CD4-positive, alpha-beta T cell (primary cell): ENCODE results near the gene ARRDC2. TPM values are rescaled to one million over a fixed set of nuclear protein-coding genes. Genes with fewer than 3 reads are reported as not detected.
"Not testable (repeated sequence)": the region's sequence is repeated elsewhere in the genome, so short reads cannot be mapped to it uniquely, and the experiment has no call there.

Source experiments
- ATAC-seq: fragments of 200-7000 bp; cut with Tn5 transposase; one replicate; pipeline ENCODE4 v1.10.0; 2022; ENCODE audit warnings: mild to moderate bottlenecking; ENCODE audit not compliant: poor library complexity
- CTCF ChIA-PET: fragments of 350-600 bp; sonication (Branson Sonifier 250); formaldehyde crosslinking; loops from one replicate; lab custom pipeline; 2021; ENCODE audit warnings: antibody characterized with exemption, inconsistent platforms; lab: Charles Lee
- POLR2A ChIA-PET: fragments of 350-600 bp; sonication (Branson Sonifier 250); formaldehyde crosslinking; loops from one replicate; lab custom pipeline; 2021; ENCODE audit warnings: antibody characterized with exemption, inconsistent platforms; lab: Charles Lee
- DNase-seq, 14 experiments: peaks; one replicate each; pipeline ENCODE4 v3.0.0-alpha.2; 2013 to 2020; ENCODE audit warnings: mixed read lengths in 2 of 14
- H3K27ac ChIP-seq, 2 donors: one replicate each; pipeline versions ENCODE4 v1.5.1 to v1.7.0; 2013; ENCODE audit warnings: low read length in 2 of 2, low read depth in 1 of 2, mild to moderate bottlenecking in 1 of 2
- H3K27me3 ChIP-seq, 2 experiments: 1 replicate in 1 of 2; 2 replicates in 1 of 2; pipeline versions ENCODE4 v1.6.1 to v1.7.0; 2013; ENCODE audit warnings: low read length in 2 of 2, control low read depth in 1 of 2, mild to moderate bottlenecking in 1 of 2, moderate library complexity in 1 of 2; ENCODE audit not compliant: insufficient read depth in 2 of 2, control insufficient read depth in 1 of 2
- H3K36me3 ChIP-seq: one replicate; pipeline ENCODE4 v1.6.1; 2013; ENCODE audit warnings: low read length, control low read depth; ENCODE audit not compliant: insufficient read depth
- H3K4me1 ChIP-seq: one replicate; pipeline ENCODE4 v1.6.1; 2013; ENCODE audit warnings: low read length, control low read depth; ENCODE audit not compliant: insufficient read depth
- H3K4me3 ChIP-seq: one replicate; pipeline ENCODE4 v1.5.1; 2013; ENCODE audit warnings: mild to moderate bottlenecking, low read length, moderate library complexity
- H3K9me3 ChIP-seq, 2 experiments: 1 replicate in 1 of 2; 2 replicates in 1 of 2; pipeline versions ENCODE4 v1.6.1 to v1.7.0; 2013; ENCODE audit warnings: low read length in 2 of 2, mild to moderate bottlenecking in 2 of 2, control low read depth in 1 of 2, moderate library complexity in 1 of 2; ENCODE audit not compliant: control insufficient read depth in 1 of 2, insufficient read depth in 1 of 2
- H3K27ac Mint-ChIP-seq: one replicate; pipeline ENCODE4 v1.8.0; 2020; ENCODE audit warnings: mixed read lengths
- H3K27me3 Mint-ChIP-seq: one replicate; pipeline ENCODE4 v1.8.0; 2021; ENCODE audit warnings: mixed read lengths
- H3K36me3 Mint-ChIP-seq: one replicate; pipeline ENCODE4 v1.8.0; 2021; ENCODE audit warnings: low read depth, mixed read lengths
- H3K4me1 Mint-ChIP-seq: one replicate; pipeline ENCODE4 v1.8.0; 2021; ENCODE audit warnings: low read depth, mixed read lengths
- H3K4me3 Mint-ChIP-seq: one replicate; pipeline ENCODE4 v1.8.0; 2020; ENCODE audit warnings: mild to moderate bottlenecking, mixed read lengths
- H3K9me3 Mint-ChIP-seq: one replicate; pipeline ENCODE4 v1.8.0; 2020; ENCODE audit warnings: mixed read lengths
- intact Hi-C, 2 experiments: fragments of 100-400 bp; cut with DNase I in 1 of 2; cut with micrococcal nuclease in 1 of 2; formaldehyde crosslinking; loops; one replicate each; pipeline versions ENCODE4 v1.15.1 to v1.9.0; 2023 to 2025; cut with DNase I, micrococcal nuclease
- total RNA-seq, 174 experiments: library from RNA in 2 of 174; stranded (reverse) in 2 of 174; gene quantifications; one replicate each; pipeline ENCODE4 v1.2.3 and lab custom pipeline; 2021 to 2026
- TF ChIP-seq, protein P1 (sequence below): fragments of 200-600 bp; IDR thresholded peaks from one replicate; pipeline ENCODE4 v1.8.0; 2022; ENCODE audit warnings: antibody characterized with exemption, mild to moderate bottlenecking

The ARRDC2 gene
- total RNA-seq, 2 experiments from 2014 or later: 325 to 341 TPM

DNA sequence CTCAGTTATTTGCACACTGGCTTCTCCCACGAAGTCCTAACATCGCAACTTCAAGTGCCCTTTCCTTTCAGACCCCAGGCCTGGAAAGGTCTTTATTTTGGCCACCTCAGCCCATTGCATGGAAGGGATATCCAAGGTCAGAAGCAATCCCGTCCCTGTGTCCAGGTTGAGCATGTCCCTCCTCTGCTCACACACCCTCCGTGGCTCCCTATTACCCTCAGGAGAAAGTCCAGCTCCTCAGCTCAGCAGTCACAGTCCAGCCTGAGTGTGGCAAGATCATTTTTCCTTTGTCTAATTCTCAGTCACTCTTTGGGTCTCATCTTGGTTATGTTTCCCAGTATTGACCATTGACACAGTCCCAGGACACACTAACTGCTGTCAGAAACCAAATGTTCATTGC lies 19.2 kb downstream of the ARRDC2 start:
- no peaks in the 10 kb centered on the region for H3K9me3 Mint-ChIP-seq
- H3K27me3 Mint-ChIP-seq: no peaks in the 10 kb centered on the region
- H3K4me3 ChIP-seq: no peak overlapping the region
- ChIA-PET CTCF (no interaction called here), POLR2A (no interaction called here)
- no peak overlapping the region for H3K4me3 Mint-ChIP-seq
- intact Hi-C loops: no loop called here
- H3K27me3 ChIP-seq: no peaks in the 10 kb centered on the region
- no peaks in the 10 kb centered on the region for H3K9me3 ChIP-seq
- H3K36me3 ChIP-seq: no peaks in the 10 kb centered on the region
- DNase-seq (no peak), ATAC-seq (no peak)
- no peaks in the 10 kb centered on the region for H3K36me3 Mint-ChIP-seq
- peaks cover 43% of the 10 kb centered on the region for H3K4me1 Mint-ChIP-seq
- TF ChIP-seq, protein P1, sequence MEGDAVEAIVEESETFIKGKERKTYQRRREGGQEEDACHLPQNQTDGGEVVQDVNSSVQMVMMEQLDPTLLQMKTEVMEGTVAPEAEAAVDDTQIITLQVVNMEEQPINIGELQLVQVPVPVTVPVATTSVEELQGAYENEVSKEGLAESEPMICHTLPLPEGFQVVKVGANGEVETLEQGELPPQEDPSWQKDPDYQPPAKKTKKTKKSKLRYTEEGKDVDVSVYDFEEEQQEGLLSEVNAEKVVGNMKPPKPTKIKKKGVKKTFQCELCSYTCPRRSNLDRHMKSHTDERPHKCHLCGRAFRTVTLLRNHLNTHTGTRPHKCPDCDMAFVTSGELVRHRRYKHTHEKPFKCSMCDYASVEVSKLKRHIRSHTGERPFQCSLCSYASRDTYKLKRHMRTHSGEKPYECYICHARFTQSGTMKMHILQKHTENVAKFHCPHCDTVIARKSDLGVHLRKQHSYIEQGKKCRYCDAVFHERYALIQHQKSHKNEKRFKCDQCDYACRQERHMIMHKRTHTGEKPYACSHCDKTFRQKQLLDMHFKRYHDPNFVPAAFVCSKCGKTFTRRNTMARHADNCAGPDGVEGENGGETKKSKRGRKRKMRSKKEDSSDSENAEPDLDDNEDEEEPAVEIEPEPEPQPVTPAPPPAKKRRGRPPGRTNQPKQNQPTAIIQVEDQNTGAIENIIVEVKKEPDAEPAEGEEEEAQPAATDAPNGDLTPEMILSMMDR: no peak
- H3K4me1 ChIP-seq: peaks cover 39% of the 10 kb centered on the region
- peak overlapping the region; percentile 33 for H3K27ac Mint-ChIP-seq
- no peak overlapping the region for H3K27ac ChIP-seq

DNA sequence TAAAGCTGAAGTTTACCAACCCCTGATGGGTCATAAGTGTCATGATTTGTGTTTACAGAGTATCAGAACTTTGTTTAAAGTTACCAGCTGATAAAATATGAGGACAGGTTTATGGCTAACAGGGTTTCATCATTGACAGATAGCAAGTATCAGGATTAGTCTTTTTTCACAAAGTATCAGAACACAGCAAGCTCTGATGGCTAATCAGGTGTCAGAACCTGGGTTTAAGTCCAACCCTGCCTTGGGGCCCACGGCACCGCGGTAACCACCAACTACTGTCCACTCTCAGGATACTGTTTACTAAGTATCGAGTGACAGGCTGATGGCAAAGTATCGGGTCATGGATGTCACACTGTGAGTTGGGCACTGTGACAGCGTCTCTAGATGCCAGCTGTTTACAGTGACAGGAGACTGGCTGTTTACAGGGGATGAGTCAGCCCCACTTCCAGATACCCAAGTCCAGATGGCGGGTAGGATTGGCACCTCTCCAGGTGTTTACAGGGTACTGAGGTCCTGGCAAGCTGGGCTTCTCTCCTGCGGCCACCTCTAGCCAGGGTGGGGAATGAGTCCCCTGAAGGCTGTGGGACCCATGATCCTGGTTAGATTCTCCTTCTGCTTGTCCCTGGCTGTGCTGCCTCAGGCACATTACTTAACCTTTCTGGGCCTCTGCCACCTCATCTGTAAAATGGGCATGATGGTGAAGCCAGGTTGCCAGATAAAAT lies 21.8 kb downstream of the ARRDC2 start:
- ChIA-PET POLR2A (interaction anchor here (0.7 to 1.6 kb wide), 4 partner anchors 9 to 122 kb away, joined by 3 to 5 read pairs (median 3); no protein-coding TSS in a partner anchor), CTCF (interaction anchor here (0.9 to 1.4 kb wide), 2 partner anchors 97 to 358 kb away, joined by 3 to 4 read pairs; partner anchors contain the start of gene CCDC124)
- H3K9me3 ChIP-seq: no peaks in the 10 kb centered on the region
- Mint-ChIP-seq H3K27me3 (no peaks in the 10 kb centered on the region), H3K9me3 (no peaks in the 10 kb centered on the region), H3K4me1 (peaks cover 19% of the 10 kb centered on the region), H3K36me3 (no peaks in the 10 kb centered on the region), H3K27ac (no peak overlapping the region), H3K4me3 (no peak overlapping the region)
- no peaks in the 10 kb centered on the region for H3K36me3 ChIP-seq
- H3K27ac ChIP-seq: no peak overlapping the region
- TF ChIP-seq, protein P1: no peak
- H3K27me3 ChIP-seq: no peaks in the 10 kb centered on the region
- no peak overlapping the region for H3K4me3 ChIP-seq
- intact Hi-C loops: loop anchor here in 1 of 2 experiments (2.0 kb wide), 1 partner anchor 17 kb away; no protein-coding TSS in a partner anchor
- ATAC-seq: no peak
- peak in 2 of 14 experiments; percentile 27 to 28 for DNase-seq
- peaks cover 14% of the 10 kb centered on the region for H3K4me1 ChIP-seq

DNA sequence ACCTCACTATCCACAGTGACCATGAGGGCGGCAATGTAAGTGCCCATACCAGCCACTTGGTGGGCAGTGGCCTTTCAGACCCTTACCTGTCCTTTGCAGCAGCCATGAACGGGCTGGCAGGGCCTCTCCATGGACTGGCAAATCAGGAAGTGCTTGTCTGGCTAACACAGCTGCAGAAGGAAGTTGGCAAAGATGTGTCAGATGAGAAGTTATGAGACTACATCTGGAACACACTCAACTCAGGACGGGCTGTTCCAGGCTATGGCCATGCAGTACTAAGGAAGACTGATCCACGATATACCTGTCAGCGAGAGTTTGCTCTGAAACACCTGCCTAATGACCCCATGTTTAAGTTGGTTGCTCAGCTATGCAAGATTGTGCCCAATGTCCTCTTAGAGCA lies 23.4 kb downstream of the ARRDC2 start:
- H3K4me3 ChIP-seq, H3K9me3 Mint-ChIP-seq, intact Hi-C loops, H3K27ac ChIP-seq, H3K9me3 ChIP-seq, H3K27me3 Mint-ChIP-seq, H3K36me3 Mint-ChIP-seq, H3K27me3 ChIP-seq, H3K4me3 Mint-ChIP-seq, H3K36me3 ChIP-seq, ATAC-seq: not testable (repeated sequence)
- H3K4me1 ChIP-seq: peaks cover 16% of the 10 kb centered on the region
- H3K4me1 Mint-ChIP-seq: peaks cover 11% of the 10 kb centered on the region
- peak in 1 of 14 experiments; percentile 38 for DNase-seq
- ChIA-PET CTCF (interaction anchor here (1.4 kb wide), 1 partner anchor 93 kb away, joined by 3 read pairs; no protein-coding TSS in a partner anchor), POLR2A (interaction anchor here (0.7 to 2.1 kb wide), 2 partner anchors 13 to 21 kb away, joined by 4 to 11 read pairs; no protein-coding TSS in a partner anchor)
- H3K27ac Mint-ChIP-seq: peak overlapping the region; percentile 25

DNA sequence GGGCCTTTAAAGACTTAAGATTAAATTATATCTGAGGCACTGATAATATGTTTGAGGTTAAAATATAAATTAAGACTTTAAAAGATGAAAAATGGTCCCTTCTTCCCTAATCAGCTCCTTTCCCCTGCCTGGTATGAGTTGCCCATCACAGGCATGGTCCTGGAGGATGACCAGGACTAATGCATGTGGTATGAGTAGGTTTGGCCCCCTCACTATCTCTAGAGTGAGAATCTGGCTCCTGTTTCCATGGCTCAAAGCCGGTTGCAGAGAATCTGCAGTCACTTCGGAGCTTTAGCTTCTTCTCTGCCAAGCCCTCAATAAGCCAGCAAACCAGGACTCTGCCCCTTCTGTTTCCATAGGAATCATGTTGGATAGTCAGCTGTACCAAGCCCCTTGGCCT lies 24.1 kb downstream of the ARRDC2 start:
- H3K36me3 Mint-ChIP-seq, H3K36me3 ChIP-seq, H3K9me3 Mint-ChIP-seq, H3K27ac Mint-ChIP-seq, H3K4me1 Mint-ChIP-seq, DNase-seq, intact Hi-C loops, H3K27me3 Mint-ChIP-seq, H3K27ac ChIP-seq, H3K9me3 ChIP-seq, H3K4me3 Mint-ChIP-seq, ATAC-seq, H3K27me3 ChIP-seq, H3K4me3 ChIP-seq: not testable (repeated sequence)
- POLR2A ChIA-PET: interaction anchor here (0.6 to 2.1 kb wide), 3 partner anchors 9 to 20 kb away, joined by 3 to 11 read pairs (median 4); no protein-coding TSS in a partner anchor
- H3K4me1 ChIP-seq: peaks cover 16% of the 10 kb centered on the region
- CTCF ChIA-PET: interaction anchor here (1.4 kb wide), 1 partner anchor 94 kb away, joined by 3 read pairs; no protein-coding TSS in a partner anchor
